K562 (cell line): ENCODE measurements around the gene CTNNBL1.

Source experiments
- BRD9 ChIP-seq: fragments of 450-650 bp; IDR thresholded peaks from 2 replicates; pipeline ENCODE4 v1.6.1; 2018; ENCODE audit warnings: low read depth; ENCODE audit not compliant: partially characterized antibody
- CHCHD3 ChIP-seq: fragments of 250-450 bp; sonication (Bioruptor Pico); IDR thresholded peaks from 2 replicates; pipeline ENCODE4 v2.1.2; 2022; ENCODE audit warnings: mild to moderate bottlenecking
- CHD2 ChIP-seq: IDR thresholded peaks from 2 replicates; pipeline ENCODE4 v1.6.1; 2011; ENCODE audit warnings: low read depth, low read length
- FOXA1 ChIP-seq: fragments of 450-650 bp; IDR thresholded peaks from 2 replicates; pipeline ENCODE4 v1.6.1; 2016; ENCODE audit warnings: mild to moderate bottlenecking, borderline replicate concordance
- KLF16 ChIP-seq: IDR thresholded peaks from 2 replicates; pipeline ENCODE4 v1.6.1; 2016; ENCODE audit warnings: antibody characterized with exemption
- LARP7 ChIP-seq: fragments of 450-650 bp; IDR thresholded peaks from 2 replicates; pipeline ENCODE4 v1.6.1; 2016
- NFRKB ChIP-seq: fragments of 450-650 bp; IDR thresholded peaks from 2 replicates; pipeline ENCODE4 v1.6.1; 2016; ENCODE audit warnings: low read depth
- NR2C2 ChIP-seq, 2 experiments: fragments of 200-800 bp in 1 of 2; sonication (Bioruptor generic) in 1 of 2; sonication (generic) in 1 of 2; formaldehyde crosslinking in 1 of 2; IDR thresholded peaks; 2 replicates each; pipeline versions ENCODE4 v1.6.1 to v1.8.0; 2016 to 2022; ENCODE audit warnings: mild to moderate bottlenecking in 1 of 2, missing compliant biosample characterization in 1 of 2, missing genetic modification characterization in 1 of 2, missing genetic modification reagents in 1 of 2
- RCOR1 ChIP-seq, 2 experiments: IDR thresholded peaks; 2 replicates each; pipeline ENCODE4 v1.6.1; 2012; ENCODE audit warnings: low read depth in 2 of 2, low read length in 2 of 2, borderline replicate concordance in 1 of 2, improper control_type of control experiment in 1 of 2
- SMAD1 ChIP-seq: fragments of 150-350 bp; IDR thresholded peaks from 2 replicates; pipeline ENCODE4 v1.6.1; 2014; ENCODE audit warnings: low read length, low read depth; ENCODE audit not compliant: partially characterized antibody
- SOX6 ChIP-seq: fragments of 450-650 bp; IDR thresholded peaks from 2 replicates; pipeline ENCODE4 v1.6.1; 2014; ENCODE audit warnings: mild to moderate bottlenecking
- U2AF1 ChIP-seq: fragments of 200-400 bp; formaldehyde crosslinking; optimal IDR thresholded peaks from 2 replicates; pipeline ENCODE3; 2017; ENCODE audit warnings: mild to moderate bottlenecking, low read depth, low read length, moderate library complexity
- TF ChIP-seq, protein P1 (sequence below): fragments of 450-650 bp; IDR thresholded peaks from 2 replicates; pipeline ENCODE4 v1.6.1; 2016; ENCODE audit warnings: missing biosample characterization, missing genetic modification characterization
- TF ChIP-seq, protein P2 (sequence below): fragments of 450-650 bp; IDR thresholded peaks from 2 replicates; pipeline ENCODE4 v1.6.1; 2018; ENCODE audit not compliant: partially characterized antibody

DNA sequence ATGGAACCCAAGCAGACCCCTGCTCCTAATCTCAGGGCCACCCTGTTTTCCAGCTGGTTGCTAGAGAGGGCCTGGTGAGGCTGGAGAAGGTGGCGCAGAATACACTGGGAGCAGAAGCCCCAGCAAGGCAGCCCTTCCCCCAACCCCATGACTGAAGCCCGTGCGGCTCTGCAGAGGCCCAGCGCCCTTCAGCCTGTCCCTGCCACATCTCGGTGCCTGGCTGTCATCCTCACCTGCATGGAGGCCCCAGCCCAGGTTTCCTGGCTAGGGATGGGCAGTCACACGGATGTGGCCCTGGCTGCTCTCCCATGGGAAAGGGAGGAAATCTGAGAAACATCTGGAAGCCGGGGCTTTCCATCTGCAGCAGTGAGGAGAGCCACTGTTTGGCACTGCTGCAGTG, 183.0 kb downstream of the CTNNBL1 start:
- TF ChIP-seq KLF16 = no peak
- no peak for TF ChIP-seq LARP7
- TF ChIP-seq RCOR1 (IDR thresholded peaks at IDR 0.05; ENCODE audit: borderline replicate concordance in 1 of 2, low read depth in 2 of 2, low read length in 2 of 2) = no peak
- no peak for TF ChIP-seq U2AF1
- TF ChIP-seq, protein P1, sequence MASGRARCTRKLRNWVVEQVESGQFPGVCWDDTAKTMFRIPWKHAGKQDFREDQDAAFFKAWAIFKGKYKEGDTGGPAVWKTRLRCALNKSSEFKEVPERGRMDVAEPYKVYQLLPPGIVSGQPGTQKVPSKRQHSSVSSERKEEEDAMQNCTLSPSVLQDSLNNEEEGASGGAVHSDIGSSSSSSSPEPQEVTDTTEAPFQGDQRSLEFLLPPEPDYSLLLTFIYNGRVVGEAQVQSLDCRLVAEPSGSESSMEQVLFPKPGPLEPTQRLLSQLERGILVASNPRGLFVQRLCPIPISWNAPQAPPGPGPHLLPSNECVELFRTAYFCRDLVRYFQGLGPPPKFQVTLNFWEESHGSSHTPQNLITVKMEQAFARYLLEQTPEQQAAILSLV (tag) = no peak
- no peak for TF ChIP-seq CHCHD3 (CRISPR knock-in tag)
- no peak for TF ChIP-seq CHD2
- TF ChIP-seq NFRKB = no peak
- TF ChIP-seq BRD9 = no peak
- TF ChIP-seq SOX6 = no peak
- TF ChIP-seq, protein P2, sequence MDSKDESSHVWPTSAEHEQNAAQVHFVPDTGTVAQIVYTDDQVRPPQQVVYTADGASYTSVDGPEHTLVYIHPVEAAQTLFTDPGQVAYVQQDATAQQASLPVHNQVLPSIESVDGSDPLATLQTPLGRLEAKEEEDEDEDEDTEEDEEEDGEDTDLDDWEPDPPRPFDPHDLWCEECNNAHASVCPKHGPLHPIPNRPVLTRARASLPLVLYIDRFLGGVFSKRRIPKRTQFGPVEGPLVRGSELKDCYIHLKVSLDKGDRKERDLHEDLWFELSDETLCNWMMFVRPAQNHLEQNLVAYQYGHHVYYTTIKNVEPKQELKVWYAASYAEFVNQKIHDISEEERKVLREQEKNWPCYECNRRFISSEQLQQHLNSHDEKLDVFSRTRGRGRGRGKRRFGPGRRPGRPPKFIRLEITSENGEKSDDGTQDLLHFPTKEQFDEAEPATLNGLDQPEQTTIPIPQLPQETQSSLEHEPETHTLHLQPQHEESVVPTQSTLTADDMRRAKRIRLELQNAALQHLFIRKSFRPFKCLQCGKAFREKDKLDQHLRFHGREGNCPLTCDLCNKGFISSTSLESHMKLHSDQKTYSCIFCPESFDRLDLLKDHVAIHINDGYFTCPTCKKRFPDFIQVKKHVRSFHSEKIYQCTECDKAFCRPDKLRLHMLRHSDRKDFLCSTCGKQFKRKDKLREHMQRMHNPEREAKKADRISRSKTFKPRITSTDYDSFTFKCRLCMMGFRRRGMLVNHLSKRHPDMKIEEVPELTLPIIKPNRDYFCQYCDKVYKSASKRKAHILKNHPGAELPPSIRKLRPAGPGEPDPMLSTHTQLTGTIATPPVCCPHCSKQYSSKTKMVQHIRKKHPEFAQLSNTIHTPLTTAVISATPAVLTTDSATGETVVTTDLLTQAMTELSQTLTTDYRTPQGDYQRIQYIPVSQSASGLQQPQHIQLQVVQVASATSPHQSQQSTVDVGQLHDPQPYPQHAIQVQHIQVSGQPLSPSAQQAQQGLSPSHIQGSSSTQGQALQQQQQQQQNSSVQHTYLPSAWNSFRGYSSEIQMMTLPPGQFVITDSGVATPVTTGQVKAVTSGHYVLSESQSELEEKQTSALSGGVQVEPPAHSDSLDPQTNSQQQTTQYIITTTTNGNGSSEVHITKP = no peak
- no peak for TF ChIP-seq FOXA1
- TF ChIP-seq NR2C2 (CRISPR knock-in tag; IDR thresholded peaks at IDR 0.05) = no peak
- no peak for TF ChIP-seq NR2C2 (tag; IDR thresholded peaks at IDR 0.05)
- no peak for TF ChIP-seq SMAD1
